SJSA1 (cell line): ENCODE data around the gene DOCK4. TPM values are rescaled to one million over a fixed set of nuclear protein-coding genes. Genes with fewer than 3 reads are reported as not detected.

Experiments used
- DNase-seq, 2 experiments: peaks; one replicate each; pipeline ENCODE4 v3.0.0-alpha.2; 2015 to 2020; ENCODE audit warnings: low spot score in 2 of 2, low read depth in 1 of 2
- H3K27ac ChIP-seq: fragments of 250-450 bp; sonication (Bioruptor Pico); 2 replicates; pipeline ENCODE4 v1.5.1; 2020; ENCODE audit warnings: mild to moderate bottlenecking, moderate library complexity
- H3K27me3 ChIP-seq: fragments of 250-450 bp; sonication (Bioruptor Pico); replicated peaks from 2 replicates; pipeline ENCODE4 v1.5.1; 2020; ENCODE audit warnings: mild to moderate bottlenecking, moderate library complexity
- H3K36me3 ChIP-seq: fragments of 250-450 bp; sonication (Bioruptor Pico); 2 replicates; pipeline ENCODE4 v1.5.1; 2020; ENCODE audit warnings: mild to moderate bottlenecking
- H3K4me1 ChIP-seq: fragments of 250-450 bp; sonication (Bioruptor Pico); replicated peaks from 2 replicates; pipeline ENCODE4 v1.6.1; 2021; ENCODE audit warnings: mild to moderate bottlenecking
- H3K4me3 ChIP-seq: fragments of 250-450 bp; sonication (Bioruptor Pico); 2 replicates; pipeline ENCODE4 v1.5.1; 2020; ENCODE audit warnings: mild to moderate bottlenecking
- H3K9me3 ChIP-seq: fragments of 250-450 bp; sonication (Bioruptor Pico); replicated peaks from 2 replicates; pipeline ENCODE4 v1.5.1; 2020; ENCODE audit warnings: mild to moderate bottlenecking
- total RNA-seq: library from RNA; depleted of rRNA; stranded (reverse); fragments of >200 nt; shearing (Covaris generic); gene quantifications from 2 replicates; pipeline ENCODE4 v1.2.3, GENCODE V29; 2014; rRNA removed

Gene DOCK4
- total RNA-seq, 1 experiment from 2014 or later, result 1.3 TPM

- Histone ChIP-seq H3K4me1 (no peaks in the 10 kb centered on the region), H3K9me3 (no peaks in the 10 kb centered on the region), H3K27me3 (no peaks in the 10 kb centered on the region), H3K27ac (no peak overlapping the region), H3K36me3 (no peaks in the 10 kb centered on the region), H3K4me3 (no peak overlapping the region)
- DNase-seq, result no peak
Observed at GRCh38 chr7:111690364-111691111, 515.7 kb downstream of the DOCK4 start.

DNA sequence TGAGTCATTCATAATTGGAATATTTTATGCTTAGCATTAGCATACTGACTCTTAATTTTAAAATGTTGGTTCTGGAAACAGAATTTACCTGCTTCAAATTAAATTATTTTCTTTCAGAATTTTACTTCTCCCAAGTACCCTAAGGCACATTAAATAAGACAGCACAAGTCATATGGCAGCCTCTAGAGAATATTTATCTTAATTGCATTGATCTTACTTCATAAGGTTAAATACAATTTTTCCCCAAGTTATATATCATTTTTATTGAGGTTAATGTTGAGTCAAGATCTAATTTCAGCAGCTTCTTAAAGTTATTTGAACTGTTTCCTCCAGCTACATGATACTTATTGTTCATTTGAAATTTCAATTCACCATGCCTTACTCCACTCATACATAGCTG is 520.9 kb downstream of the DOCK4 start:
- Histone ChIP-seq H3K4me1 (no peaks in the 10 kb centered on the region), H3K4me3 (no peak overlapping the region), H3K27me3 (no peaks in the 10 kb centered on the region), H3K36me3 (no peaks in the 10 kb centered on the region), H3K9me3 (no peaks in the 10 kb centered on the region), H3K27ac (no peak overlapping the region)
- DNase-seq, result no peak

GRCh38 chr7:111682588-111683340 is 523.4 kb downstream of the DOCK4 start:
- H3K36me3 ChIP-seq, result no peaks in the 10 kb centered on the region
- no peak for DNase-seq
- no peaks in the 10 kb centered on the region for H3K4me1 ChIP-seq

DNA sequence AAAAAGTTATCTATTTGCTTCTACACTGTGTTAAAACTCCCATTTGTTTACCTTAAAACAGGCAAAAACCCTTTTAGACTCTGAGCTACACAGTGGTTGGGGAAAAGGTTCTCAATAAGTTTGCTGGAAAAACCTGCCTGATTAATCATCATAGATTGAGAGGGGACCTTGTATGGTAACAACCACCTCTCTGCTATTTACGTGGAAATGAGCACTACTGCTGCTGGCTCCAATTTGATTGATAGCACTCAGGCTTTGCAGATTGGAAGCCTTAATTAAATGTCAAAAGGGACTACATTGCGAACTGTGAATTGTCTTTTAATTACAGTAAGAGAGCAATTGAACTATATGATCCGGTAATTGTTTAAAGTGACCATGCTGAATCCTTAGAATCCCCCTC is 525.0 kb downstream of the DOCK4 start:
- Histone ChIP-seq H3K27ac (no peak overlapping the region), H3K36me3 (no peaks in the 10 kb centered on the region), H3K4me1 (no peaks in the 10 kb centered on the region), H3K9me3 (no peaks in the 10 kb centered on the region), H3K27me3 (no peaks in the 10 kb centered on the region), H3K4me3 (no peak overlapping the region)
- no peak for DNase-seq

More at GRCh38 chr7:111682588-111683340, 523.4 kb downstream of the DOCK4 start:
- Histone ChIP-seq H3K9me3 (no peaks in the 10 kb centered on the region), H3K4me3 (no peak overlapping the region), H3K27me3 (no peaks in the 10 kb centered on the region), H3K27ac (no peak overlapping the region)

DNA sequence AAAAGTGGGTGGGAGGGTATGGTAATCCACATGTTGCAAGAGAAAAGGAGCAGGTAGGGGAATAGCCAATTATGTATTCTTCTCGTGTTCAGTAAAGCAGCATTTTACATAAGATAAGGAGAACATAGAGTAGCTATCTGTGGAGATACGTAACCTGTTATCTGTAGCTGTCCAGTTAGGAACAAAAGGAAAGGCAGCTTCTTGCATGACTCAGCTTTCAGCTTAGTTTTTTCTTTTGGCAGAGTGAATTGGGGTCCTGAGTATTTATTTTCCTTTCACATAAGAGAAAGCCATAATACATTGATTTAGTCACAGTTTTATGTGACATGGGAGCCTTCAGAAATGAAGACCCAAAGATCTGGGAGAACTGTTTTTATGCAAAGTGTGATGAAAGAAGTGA is 527.2 kb downstream of the DOCK4 start:
- H3K36me3 ChIP-seq, result no peaks in the 10 kb centered on the region
- H3K27ac ChIP-seq, result no peak overlapping the region
- no peak for DNase-seq

GRCh38 chr7:111678281-111678680 is 527.9 kb downstream of the DOCK4 start:
- no peaks in the 10 kb centered on the region for H3K9me3 ChIP-seq
- H3K36me3 ChIP-seq, result no peaks in the 10 kb centered on the region
- H3K4me3 ChIP-seq, result no peak overlapping the region
- no peaks in the 10 kb centered on the region for H3K27me3 ChIP-seq
- no peak overlapping the region for H3K27ac ChIP-seq
- DNase-seq, result no peak
- H3K4me1 ChIP-seq, result no peaks in the 10 kb centered on the region

More for the DNA sequence above, 527.2 kb downstream of the DOCK4 start:
- no peak overlapping the region for H3K4me3 ChIP-seq
- H3K27me3 ChIP-seq, result no peaks in the 10 kb centered on the region
- H3K9me3 ChIP-seq, result no peaks in the 10 kb centered on the region
- no peaks in the 10 kb centered on the region for H3K4me1 ChIP-seq

- H3K9me3 ChIP-seq, result no peaks in the 10 kb centered on the region
- no peaks in the 10 kb centered on the region for H3K36me3 ChIP-seq
- no peaks in the 10 kb centered on the region for H3K27me3 ChIP-seq
- H3K4me3 ChIP-seq, result no peak overlapping the region
- no peak overlapping the region for H3K27ac ChIP-seq
- H3K4me1 ChIP-seq, result no peaks in the 10 kb centered on the region
- DNase-seq, result no peak
Observed at GRCh38 chr7:111677848-111678247, 528.4 kb downstream of the DOCK4 start.

- no peak for DNase-seq
- H3K36me3 ChIP-seq, result no peaks in the 10 kb centered on the region
- H3K9me3 ChIP-seq, result no peaks in the 10 kb centered on the region
- no peak overlapping the region for H3K4me3 ChIP-seq
- H3K27me3 ChIP-seq, result no peaks in the 10 kb centered on the region
- no peak overlapping the region for H3K27ac ChIP-seq
- no peaks in the 10 kb centered on the region for H3K4me1 ChIP-seq
Observed at GRCh38 chr7:111676811-111677210, 529.4 kb downstream of the DOCK4 start.

Other genes with a start within 250 kb of the DOCK4 start
- 14.7 and 20.6 TPM in 2 replicates for gene ZNF277, start 296 bp upstream of the DOCK4 start, total RNA-seq
- 86.7 and 89.6 TPM in 2 replicates for gene IFRD1, start 244.1 kb upstream of the DOCK4 start, total RNA-seq